ENCODE results near the gene LBH.

LBH gene

DNA sequence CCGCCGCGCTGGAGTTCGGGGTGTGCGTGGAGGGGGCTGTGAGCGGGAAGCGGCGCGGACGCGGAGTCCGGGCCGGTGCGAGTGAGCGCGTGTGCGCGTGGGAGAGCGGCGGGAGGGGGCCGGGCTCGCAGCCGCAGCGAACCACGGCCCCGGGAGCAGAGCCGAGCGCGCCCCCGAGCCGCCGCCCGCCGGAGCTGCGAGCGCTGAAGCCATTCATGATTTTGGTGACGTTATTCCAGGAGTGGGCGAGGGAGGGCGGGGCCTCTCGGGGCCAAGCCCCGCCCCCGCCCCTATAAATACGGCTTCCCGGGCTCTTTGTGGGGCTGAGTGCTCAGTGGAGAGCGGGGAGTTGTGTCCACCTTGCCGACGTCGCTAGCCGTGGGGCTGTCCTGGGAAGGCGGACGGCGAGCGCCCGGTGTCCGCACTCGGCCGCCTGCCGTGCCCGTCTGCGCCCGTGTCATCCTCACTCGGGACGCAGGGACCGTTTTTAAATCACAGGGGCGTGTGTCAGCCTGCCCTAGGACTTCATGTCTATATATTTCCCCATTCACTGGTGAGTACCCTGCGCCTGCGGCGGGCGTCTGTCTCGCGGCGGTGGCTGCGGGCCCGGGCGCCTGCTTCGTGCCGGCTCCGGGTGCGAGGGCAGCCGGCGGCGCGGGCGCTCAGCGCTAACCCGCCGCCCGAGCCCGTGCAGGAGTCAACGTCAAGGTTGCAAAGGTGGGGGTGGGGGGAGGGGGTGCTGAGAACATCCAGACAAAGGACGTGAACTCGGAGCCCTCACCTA lies at the start of gene LBH:
LBH (plus strand) TSS at position 323 of the 784 bp plus-strand sequence; CDS start at position 528, 205 bp downstream.
- DNase-seq = no peak

- no peak for DNase-seq
Observed at GRCh38 chr2:30184035-30184434, 47.3 kb upstream of the LBH start.

- no peak for DNase-seq
Observed at GRCh38 chr2:30185178-30185577, 46.2 kb upstream of the LBH start.

GRCh38 chr2:30188292-30188691 lies 43.0 kb upstream of the LBH start:
- no peak for DNase-seq

GRCh38 chr2:30190637-30191036 lies 40.7 kb upstream of the LBH start:
- DNase-seq = no peak

DNA sequence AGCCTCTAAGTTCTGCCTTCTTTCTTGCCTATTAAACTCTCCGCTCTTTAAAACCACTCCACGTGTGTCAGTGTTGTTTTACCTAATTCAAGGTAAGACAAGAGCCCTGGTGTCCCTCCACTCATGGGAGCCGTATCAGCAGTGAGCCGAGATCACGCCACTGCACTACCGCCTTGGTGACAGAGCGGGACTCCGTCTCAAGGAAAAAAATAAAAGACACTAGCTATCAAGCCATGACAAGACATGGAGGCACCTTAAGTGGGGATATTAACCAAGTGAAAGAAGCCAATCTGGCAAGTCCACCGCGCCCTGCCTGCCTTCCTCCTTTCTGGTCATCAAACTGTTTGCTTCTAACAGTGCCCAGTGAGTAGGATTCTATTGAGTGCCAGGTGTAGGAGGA lies 40.2 kb upstream of the LBH start:
- no peak for DNase-seq

DNA sequence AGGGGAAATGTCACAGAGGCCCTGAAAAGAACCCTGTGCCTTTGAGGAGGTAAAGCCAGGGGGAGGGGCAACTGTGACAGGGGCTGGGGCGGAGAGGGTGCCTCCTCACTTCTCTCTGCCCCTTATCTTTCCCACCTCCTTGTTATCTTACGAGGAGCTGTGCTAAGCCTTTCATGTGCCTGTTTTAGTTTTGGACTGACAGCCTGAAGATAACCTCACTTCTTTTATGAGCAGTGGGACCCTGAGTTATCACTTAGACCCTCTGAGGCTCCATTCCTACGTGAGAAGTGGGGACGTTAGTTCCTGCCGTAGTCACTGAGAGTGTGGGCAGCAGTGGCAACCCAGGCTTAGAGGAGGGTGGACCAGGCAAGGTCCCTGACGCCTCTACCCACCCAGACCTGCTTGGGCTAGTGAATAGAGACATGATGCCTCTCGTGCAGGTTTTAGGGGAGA lies 39.5 kb upstream of the LBH start:
- no peak for DNase-seq

DNA sequence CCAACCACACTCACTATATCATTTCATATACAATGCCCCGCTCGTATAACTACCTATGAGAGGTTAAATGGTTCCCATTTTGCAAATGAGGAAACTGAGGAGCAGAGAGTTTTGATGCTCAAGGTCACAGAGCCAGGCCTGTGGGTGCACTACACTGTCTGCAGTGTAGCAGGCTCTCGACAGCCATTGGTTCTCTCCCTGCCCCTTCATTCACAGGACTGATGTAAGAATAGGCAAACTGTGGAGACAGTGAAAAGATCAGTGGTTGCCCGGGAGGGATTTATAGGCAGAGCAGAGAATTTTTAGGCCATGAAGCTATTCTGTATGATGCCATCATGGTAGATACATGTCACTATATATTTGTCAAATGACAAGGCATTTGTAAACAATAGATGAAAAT lies 39.0 kb upstream of the LBH start:
- DNase-seq = no peak

GRCh38 chr2:30193104-30193681 lies 38.1 kb upstream of the LBH start:
- no peak for DNase-seq

DNA sequence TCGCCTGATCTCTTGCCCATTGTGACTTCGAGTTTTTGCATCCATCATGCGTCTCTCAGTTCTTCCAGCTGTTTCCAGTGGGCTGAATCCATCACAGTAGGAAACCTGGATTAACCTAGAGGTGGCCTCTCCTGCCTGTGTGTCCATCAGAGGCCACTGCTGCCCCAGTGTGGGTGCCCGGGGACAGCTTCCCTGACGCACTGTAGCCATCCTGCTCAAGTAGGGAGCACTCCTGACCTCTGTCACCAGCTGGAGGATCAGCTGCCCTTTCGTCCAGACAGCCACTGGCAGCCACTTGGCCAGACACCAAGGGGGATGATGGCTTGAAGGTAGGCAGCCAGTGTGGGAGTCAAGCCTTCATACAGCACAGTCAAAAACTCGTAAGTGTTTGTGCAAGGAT lies 36.9 kb upstream of the LBH start:
- no peak for DNase-seq

DNA sequence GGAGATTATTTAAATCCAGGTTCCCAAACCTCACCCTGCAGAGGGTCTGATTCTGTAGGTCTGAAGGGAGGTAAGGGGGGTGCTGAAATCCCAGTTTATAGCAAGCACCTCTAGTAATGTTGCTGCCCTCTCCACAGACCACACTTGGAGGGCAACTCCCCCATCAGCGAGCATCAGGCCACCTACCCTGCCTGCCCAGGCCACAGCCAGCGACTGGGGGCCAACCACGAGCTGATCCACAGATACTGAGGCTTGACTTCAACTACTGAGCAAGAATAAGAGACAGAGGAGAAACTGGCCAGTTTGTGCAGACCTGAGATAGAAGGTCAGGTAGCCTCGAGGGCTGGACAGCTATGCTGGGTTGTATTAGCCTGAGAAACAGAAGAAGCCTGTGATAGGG lies 36.3 kb upstream of the LBH start:
- DNase-seq = no peak

- DNase-seq = no peak
Observed at GRCh38 chr2:30197570-30198192, 33.7 kb upstream of the LBH start.

GRCh38 chr2:30201990-30202389 lies 29.3 kb upstream of the LBH start:
- no peak for DNase-seq

- DNase-seq = no peak
Observed at GRCh38 chr2:30203156-30203555, 28.2 kb upstream of the LBH start.

DNA sequence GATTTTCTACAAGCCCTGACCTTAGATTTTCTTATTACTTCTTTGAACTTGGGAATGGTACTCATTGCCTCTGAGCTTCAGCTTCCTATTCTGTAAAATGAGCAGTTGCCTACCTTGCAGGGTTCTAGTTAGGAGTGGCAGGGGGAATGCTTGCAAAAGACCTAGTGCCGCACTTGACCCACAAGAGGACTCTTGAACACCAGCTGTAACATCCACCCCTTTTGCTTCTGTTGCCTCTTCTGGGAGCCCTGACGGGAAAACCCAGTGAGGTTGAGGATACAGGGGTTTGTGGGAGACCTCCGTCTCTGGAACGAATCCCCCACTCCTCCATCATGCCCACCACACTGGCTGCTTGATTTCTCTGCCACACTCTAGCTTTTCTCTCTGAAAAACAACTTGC lies 27.1 kb upstream of the LBH start:
- DNase-seq = no peak

DNA sequence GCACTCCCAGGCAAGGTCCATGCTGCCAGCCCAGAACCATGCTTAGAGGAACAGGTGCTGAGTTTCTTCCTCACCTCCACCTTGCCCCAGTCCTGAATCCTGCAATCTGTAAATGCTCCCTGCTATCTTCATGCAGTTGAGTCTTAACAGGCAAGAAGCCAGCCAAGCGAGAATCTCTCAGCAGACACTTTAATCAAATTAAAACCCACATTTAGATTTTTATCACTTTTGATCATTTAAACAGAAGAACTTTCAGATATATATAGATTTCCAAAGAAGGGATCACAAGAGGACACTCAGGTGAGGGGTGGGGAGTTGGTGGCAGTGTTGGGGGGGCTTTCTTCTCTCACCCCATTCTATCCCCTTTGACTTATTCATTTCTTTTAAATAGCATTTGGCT lies 25.9 kb upstream of the LBH start:
- no peak for DNase-seq

DNA sequence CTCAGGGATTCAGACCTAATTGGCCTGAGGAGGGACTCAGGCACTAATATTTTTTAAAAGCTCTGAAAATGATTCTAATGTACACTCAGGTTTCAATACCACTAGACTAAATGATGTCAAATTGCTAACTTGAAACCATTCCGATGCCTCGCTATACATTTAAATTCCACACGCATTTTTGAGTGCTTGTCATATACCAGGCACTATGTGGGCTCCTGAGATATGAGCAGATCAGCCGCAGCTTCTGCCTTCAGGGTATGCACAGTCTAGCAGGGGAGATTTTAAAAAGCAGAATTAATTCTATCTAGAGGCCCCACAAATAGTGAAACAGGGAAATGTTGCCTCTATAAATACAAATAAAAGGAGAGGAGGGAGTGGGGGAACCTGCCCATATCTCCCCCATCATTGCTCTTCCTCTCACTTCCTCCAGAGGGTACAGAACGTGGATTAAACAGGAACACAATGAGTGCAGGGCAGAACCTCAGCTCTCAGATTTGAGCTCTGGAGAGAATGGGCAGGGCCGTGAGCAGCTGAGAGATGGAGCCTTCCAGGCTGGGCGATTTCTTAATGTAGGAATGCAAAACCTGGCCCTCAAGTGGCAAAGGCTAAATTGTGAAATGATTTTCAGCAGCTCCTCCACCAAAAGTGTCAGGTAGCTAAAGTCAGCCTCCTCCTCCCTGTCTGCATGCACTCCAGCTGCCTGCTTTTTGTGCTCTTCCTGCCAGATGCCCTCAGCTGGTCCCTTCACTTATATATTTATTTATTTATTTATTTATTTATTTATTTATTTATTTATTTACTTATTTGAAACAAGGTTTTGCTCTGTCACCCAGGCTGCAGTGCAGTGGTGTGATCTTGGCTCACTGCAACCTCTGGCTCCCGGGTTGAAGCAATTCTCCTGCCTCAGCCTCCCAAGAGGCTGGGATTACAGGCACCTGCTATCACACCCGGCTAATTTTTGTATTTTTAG lies 24.6 kb upstream of the LBH start:
- no peak for DNase-seq

GRCh38 chr2:30208453-30208852 lies 22.9 kb upstream of the LBH start:
- DNase-seq = peak; percentile 34 to 54

- no peak for DNase-seq
Observed at GRCh38 chr2:30209227-30209626, 22.1 kb upstream of the LBH start.

- DNase-seq = no peak
Observed at GRCh38 chr2:30213326-30213725, 18.0 kb upstream of the LBH start.

DNA sequence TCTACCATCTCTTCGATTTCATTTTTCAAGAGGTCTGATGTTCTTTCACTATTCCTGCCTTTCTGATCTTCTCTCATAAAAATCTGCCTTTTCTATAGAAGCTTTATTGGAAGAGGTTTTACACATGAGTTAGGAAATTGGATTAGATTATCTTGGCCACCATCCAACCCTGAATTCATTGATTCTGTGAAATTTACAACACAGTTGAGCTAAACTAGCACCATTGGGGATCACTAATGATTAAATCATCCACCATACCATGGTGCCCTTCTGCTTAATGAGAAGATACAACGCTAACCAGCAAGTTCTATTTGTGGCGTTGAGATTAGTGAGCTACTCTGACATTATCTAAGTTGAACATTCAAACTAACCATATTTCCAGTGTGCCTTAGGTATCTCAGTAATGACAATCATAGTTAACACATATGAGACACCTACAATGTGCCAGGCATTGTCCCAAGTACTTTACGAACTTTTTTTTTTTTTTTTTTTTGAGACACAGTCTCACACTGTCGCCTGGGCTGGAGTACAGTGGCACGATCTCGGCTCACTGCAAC lies 17.3 kb upstream of the LBH start:
- DNase-seq = no peak

GRCh38 chr2:30216157-30216556 lies 15.2 kb upstream of the LBH start:
- DNase-seq = no peak
